HEK293 (cell line): Measurements from ENCODE around the gene CDS1.

Experiments used
- CTCF ChIA-PET: fragments of 350-600 bp; formaldehyde crosslinking; extraction: SDS; loops from one replicate; lab custom pipeline; 2021; ENCODE audit warnings: antibody characterized with exemption; lab: Yijun Ruan, JAX
- POLR2A ChIA-PET: fragments of 300-600 bp; formaldehyde crosslinking; extraction: SDS; loops from one replicate; lab custom pipeline; 2020; ENCODE audit warnings: antibody characterized with exemption, inconsistent platforms; lab: Yijun Ruan, JAX
- H3K27ac ChIP-seq: fragments of 200-500 bp; sonication (Bioruptor generic); 2 replicates; pipeline ENCODE4 v1.5.1; 2014; ENCODE audit warnings: low read depth, low read length, control low read depth, inconsistent platforms; ENCODE audit errors: extremely low read depth
- H3K36me3 ChIP-seq, 2 experiments: fragments of 200-500 bp in 1 of 2; sonication (Bioruptor generic) in 1 of 2; 1 replicate in 1 of 2; 2 replicates in 1 of 2; pipeline ENCODE4 v1.5.1; 2014 to 2017; ENCODE audit warnings: inconsistent platforms in 2 of 2, low read length in 2 of 2; ENCODE audit not compliant: control insufficient read depth in 2 of 2, insufficient read depth in 1 of 2
- H3K4me1 ChIP-seq: fragments of 200-500 bp; sonication (Bioruptor generic); 2 replicates; pipeline ENCODE4 v1.5.1; 2014; ENCODE audit warnings: mild to moderate bottlenecking, low read length, inconsistent platforms; ENCODE audit not compliant: control insufficient read depth, insufficient read depth
- H3K4me3 ChIP-seq: 2 replicates; pipeline ENCODE4 v1.5.1; 2011; ENCODE audit warnings: low read depth, mild to moderate bottlenecking, control low read depth, low read length, moderate library complexity
- H3K9me3 ChIP-seq: fragments of 200-500 bp; sonication (Bioruptor generic); 2 replicates; pipeline ENCODE4 v1.5.1; 2014; ENCODE audit warnings: low read depth, low read length, inconsistent platforms; ENCODE audit not compliant: control insufficient read depth, insufficient read depth
- FEZF1 ChIP-seq: fragments of 450-650 bp; formaldehyde crosslinking; IDR thresholded peaks from 2 replicates; pipeline ENCODE4 v1.5.1; 2016; ENCODE audit warnings: missing biosample characterization, missing genetic modification characterization
- KLF10 ChIP-seq: fragments of 450-650 bp; IDR thresholded peaks from 2 replicates; pipeline ENCODE4 v1.5.1; 2018; ENCODE audit warnings: missing biosample characterization, mild to moderate bottlenecking, missing genetic modification characterization
- KLF16 ChIP-seq: fragments of 450-650 bp; formaldehyde crosslinking; IDR thresholded peaks from 2 replicates; pipeline ENCODE4 v1.5.1; 2017; ENCODE audit warnings: missing biosample characterization, missing genetic modification characterization
- KLF9 ChIP-seq: fragments of 450-650 bp; formaldehyde crosslinking; IDR thresholded peaks from 2 replicates; pipeline ENCODE4 v1.5.1; 2016; ENCODE audit warnings: missing biosample characterization, missing genetic modification characterization, low read depth
- OSR2 ChIP-seq: fragments of 450-650 bp; formaldehyde crosslinking; IDR thresholded peaks from 2 replicates; pipeline ENCODE4 v1.5.1; 2016; ENCODE audit warnings: missing biosample characterization, missing genetic modification characterization
- SP7 ChIP-seq: fragments of 450-650 bp; formaldehyde crosslinking; IDR thresholded peaks from 2 replicates; pipeline ENCODE4 v1.5.1; 2016; ENCODE audit warnings: missing biosample characterization, missing genetic modification characterization
- TRIM28 ChIP-seq: IDR thresholded peaks from 2 replicates; pipeline ENCODE4 v1.6.1; 2011; ENCODE audit warnings: low read length, control low read depth, borderline replicate concordance
- YY1 ChIP-seq: fragments of 450-650 bp; formaldehyde crosslinking; IDR thresholded peaks from 2 replicates; pipeline ENCODE4 v1.5.1; 2018; ENCODE audit warnings: missing biosample characterization, missing genetic modification characterization
- ZBTB21 ChIP-seq: fragments of 450-650 bp; formaldehyde crosslinking; IDR thresholded peaks from 2 replicates; pipeline ENCODE4 v1.5.1; 2017; ENCODE audit warnings: missing biosample characterization, missing genetic modification characterization
- ZFP3 ChIP-seq: fragments of 450-650 bp; formaldehyde crosslinking; IDR thresholded peaks from 2 replicates; pipeline ENCODE4 v1.5.1; 2016; ENCODE audit warnings: low read depth, missing biosample characterization, missing genetic modification characterization
- ZNF133 ChIP-seq: fragments of 450-650 bp; formaldehyde crosslinking; IDR thresholded peaks from 2 replicates; pipeline ENCODE4 v1.5.1; 2016; ENCODE audit warnings: missing biosample characterization, missing genetic modification characterization
- ZNF155 ChIP-seq: fragments of 450-650 bp; formaldehyde crosslinking; IDR thresholded peaks from 2 replicates; pipeline ENCODE4 v1.5.1; 2016; ENCODE audit warnings: missing biosample characterization, missing genetic modification characterization
- ZNF175 ChIP-seq: fragments of 450-650 bp; formaldehyde crosslinking; IDR thresholded peaks from 2 replicates; pipeline ENCODE4 v1.5.1; 2016; ENCODE audit warnings: missing biosample characterization, missing genetic modification characterization
- ZNF214 ChIP-seq: fragments of 450-650 bp; formaldehyde crosslinking; IDR thresholded peaks from 2 replicates; pipeline ENCODE4 v1.5.1; 2017; ENCODE audit warnings: missing biosample characterization, mild to moderate bottlenecking, missing genetic modification characterization, borderline replicate concordance
- ZNF266 ChIP-seq: fragments of 450-650 bp; formaldehyde crosslinking; IDR thresholded peaks from 2 replicates; pipeline ENCODE4 v1.5.1; 2016; ENCODE audit warnings: missing biosample characterization, missing genetic modification characterization, low read depth
- ZNF274 ChIP-seq, 2 experiments: fragments of 200-500 bp in 1 of 2; fragments of 450-650 bp in 1 of 2; sonication (Bioruptor generic) in 1 of 2; formaldehyde crosslinking in 1 of 2; IDR thresholded peaks; 2 replicates each; pipeline versions ENCODE4 v1.5.1 to v1.6.1; 2014 to 2016; ENCODE audit warnings: borderline replicate concordance in 1 of 2, inconsistent platforms in 1 of 2, low read length in 1 of 2, missing biosample characterization in 1 of 2, missing genetic modification characterization in 1 of 2
- ZNF37A ChIP-seq: fragments of 450-650 bp; IDR thresholded peaks from 2 replicates; pipeline ENCODE4 v1.5.1; 2018; ENCODE audit warnings: missing biosample characterization, missing genetic modification characterization
- ZNF48 ChIP-seq: fragments of 450-650 bp; formaldehyde crosslinking; IDR thresholded peaks from 2 replicates; pipeline ENCODE4 v1.5.1; 2016; ENCODE audit warnings: missing biosample characterization, missing genetic modification characterization
- ZNF501 ChIP-seq: fragments of 450-650 bp; formaldehyde crosslinking; IDR thresholded peaks from 2 replicates; pipeline ENCODE4 v1.5.1; 2016; ENCODE audit warnings: missing biosample characterization, missing genetic modification characterization
- ZNF548 ChIP-seq: fragments of 450-650 bp; formaldehyde crosslinking; IDR thresholded peaks from 2 replicates; pipeline ENCODE4 v1.5.1; 2016; ENCODE audit warnings: missing biosample characterization, missing genetic modification characterization
- ZNF549 ChIP-seq: fragments of 450-650 bp; IDR thresholded peaks from 2 replicates; pipeline ENCODE4 v1.5.1; 2018; ENCODE audit warnings: missing biosample characterization, missing genetic modification characterization, mild to moderate bottlenecking, inconsistent platforms, moderate library complexity
- ZNF600 ChIP-seq: fragments of 450-650 bp; formaldehyde crosslinking; IDR thresholded peaks from 2 replicates; pipeline ENCODE4 v1.5.1; 2016; ENCODE audit warnings: missing biosample characterization, missing genetic modification characterization
- ZNF623 ChIP-seq: fragments of 450-650 bp; formaldehyde crosslinking; IDR thresholded peaks from 2 replicates; pipeline ENCODE4 v1.5.1; 2016; ENCODE audit warnings: missing biosample characterization, missing genetic modification characterization
- ZNF747 ChIP-seq: fragments of 450-650 bp; formaldehyde crosslinking; IDR thresholded peaks from 2 replicates; pipeline ENCODE4 v1.5.1; 2016; ENCODE audit warnings: missing biosample characterization, missing genetic modification characterization
- ZNF76 ChIP-seq: fragments of 450-650 bp; formaldehyde crosslinking; IDR thresholded peaks from 2 replicates; pipeline ENCODE4; 2016; ENCODE audit warnings: low read depth, missing biosample characterization, missing genetic modification characterization, borderline replicate concordance
- ZNF768 ChIP-seq: fragments of 450-650 bp; formaldehyde crosslinking; IDR thresholded peaks from 2 replicates; pipeline ENCODE4 v1.5.1; 2018; ENCODE audit warnings: missing biosample characterization, mild to moderate bottlenecking, missing genetic modification characterization
- ZNF791 ChIP-seq: fragments of 450-650 bp; formaldehyde crosslinking; IDR thresholded peaks from 2 replicates; pipeline ENCODE4 v1.5.1; 2016; ENCODE audit warnings: missing biosample characterization, missing genetic modification characterization
- ZXDB ChIP-seq: fragments of 450-650 bp; formaldehyde crosslinking; IDR thresholded peaks from 2 replicates; pipeline ENCODE4 v1.5.1; 2016; ENCODE audit warnings: missing biosample characterization, missing genetic modification characterization
- TF ChIP-seq, protein P1 (sequence below): fragments of 450-650 bp; formaldehyde crosslinking; IDR thresholded peaks from 2 replicates; pipeline ENCODE4 v1.5.1; 2016; ENCODE audit warnings: missing biosample characterization, missing genetic modification characterization
- TF ChIP-seq, protein P2 (sequence below): fragments of 450-650 bp; IDR thresholded peaks from 2 replicates; pipeline ENCODE4 v1.5.1; 2018; ENCODE audit warnings: missing biosample characterization, missing genetic modification characterization
- TF ChIP-seq, protein P3 (sequence below): fragments of 450-650 bp; formaldehyde crosslinking; IDR thresholded peaks from 2 replicates; pipeline ENCODE4 v1.5.1; 2016; ENCODE audit warnings: missing biosample characterization, missing genetic modification characterization

Gene CDS1

DNA sequence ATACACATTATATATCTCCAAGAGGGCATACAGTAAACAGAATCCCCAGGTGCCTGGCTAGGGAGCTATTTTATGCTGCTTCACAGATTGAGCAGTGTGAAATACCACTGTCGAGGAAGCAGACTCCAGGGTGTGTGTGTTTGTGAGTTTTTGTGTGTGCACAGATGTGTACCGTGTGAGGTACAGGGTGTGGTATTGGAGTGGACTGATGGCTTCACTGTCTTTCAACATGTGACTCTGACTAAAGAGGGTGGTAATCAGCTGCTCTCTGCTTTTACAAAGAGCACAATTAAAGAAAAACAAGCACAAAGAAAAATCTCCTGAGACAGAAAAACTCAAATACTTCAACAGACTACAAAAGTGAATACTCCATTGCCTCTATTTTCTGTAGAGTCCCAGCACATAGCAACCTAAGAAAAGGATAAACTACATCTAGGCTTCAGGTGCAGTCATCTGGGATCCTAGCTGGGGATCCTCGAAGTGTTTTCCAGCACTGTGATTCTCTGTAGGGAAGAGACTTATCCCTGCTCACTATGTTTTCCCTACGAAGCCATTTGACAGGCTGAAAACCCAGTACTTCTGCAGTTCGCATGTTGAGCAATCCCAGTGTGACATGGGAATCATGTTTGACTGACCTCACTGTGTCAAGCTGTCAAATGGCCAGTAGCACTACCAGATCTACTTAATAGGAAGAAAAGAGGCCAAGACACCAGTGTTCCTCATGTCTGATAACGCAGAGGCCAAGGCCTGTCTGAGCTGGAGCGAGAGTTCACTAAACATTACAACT, 100.3 kb downstream of the CDS1 start:
- TF ChIP-seq, protein P1, sequence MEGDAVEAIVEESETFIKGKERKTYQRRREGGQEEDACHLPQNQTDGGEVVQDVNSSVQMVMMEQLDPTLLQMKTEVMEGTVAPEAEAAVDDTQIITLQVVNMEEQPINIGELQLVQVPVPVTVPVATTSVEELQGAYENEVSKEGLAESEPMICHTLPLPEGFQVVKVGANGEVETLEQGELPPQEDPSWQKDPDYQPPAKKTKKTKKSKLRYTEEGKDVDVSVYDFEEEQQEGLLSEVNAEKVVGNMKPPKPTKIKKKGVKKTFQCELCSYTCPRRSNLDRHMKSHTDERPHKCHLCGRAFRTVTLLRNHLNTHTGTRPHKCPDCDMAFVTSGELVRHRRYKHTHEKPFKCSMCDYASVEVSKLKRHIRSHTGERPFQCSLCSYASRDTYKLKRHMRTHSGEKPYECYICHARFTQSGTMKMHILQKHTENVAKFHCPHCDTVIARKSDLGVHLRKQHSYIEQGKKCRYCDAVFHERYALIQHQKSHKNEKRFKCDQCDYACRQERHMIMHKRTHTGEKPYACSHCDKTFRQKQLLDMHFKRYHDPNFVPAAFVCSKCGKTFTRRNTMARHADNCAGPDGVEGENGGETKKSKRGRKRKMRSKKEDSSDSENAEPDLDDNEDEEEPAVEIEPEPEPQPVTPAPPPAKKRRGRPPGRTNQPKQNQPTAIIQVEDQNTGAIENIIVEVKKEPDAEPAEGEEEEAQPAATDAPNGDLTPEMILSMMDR (tag by site-specific recombination), result no peak
- TF ChIP-seq KLF9 (tag by site-specific recombination) (no peak), ZNF133 (tag by site-specific recombination) (no peak), SP7 (tag by site-specific recombination) (no peak), ZNF791 (tag by site-specific recombination) (no peak), ZNF76 (no peak), ZNF266 (tag by site-specific recombination) (no peak), ZNF274 (IDR thresholded peaks at IDR 0.05; ENCODE audit: low read length) (no peak), ZNF274 (tag by site-specific recombination; IDR thresholded peaks at IDR 0.05; ENCODE audit: borderline replicate concordance) (no peak), ZNF214 (no peak), KLF10 (no peak), ZXDB (tag by site-specific recombination) (no peak)
- TF ChIP-seq, protein P2, sequence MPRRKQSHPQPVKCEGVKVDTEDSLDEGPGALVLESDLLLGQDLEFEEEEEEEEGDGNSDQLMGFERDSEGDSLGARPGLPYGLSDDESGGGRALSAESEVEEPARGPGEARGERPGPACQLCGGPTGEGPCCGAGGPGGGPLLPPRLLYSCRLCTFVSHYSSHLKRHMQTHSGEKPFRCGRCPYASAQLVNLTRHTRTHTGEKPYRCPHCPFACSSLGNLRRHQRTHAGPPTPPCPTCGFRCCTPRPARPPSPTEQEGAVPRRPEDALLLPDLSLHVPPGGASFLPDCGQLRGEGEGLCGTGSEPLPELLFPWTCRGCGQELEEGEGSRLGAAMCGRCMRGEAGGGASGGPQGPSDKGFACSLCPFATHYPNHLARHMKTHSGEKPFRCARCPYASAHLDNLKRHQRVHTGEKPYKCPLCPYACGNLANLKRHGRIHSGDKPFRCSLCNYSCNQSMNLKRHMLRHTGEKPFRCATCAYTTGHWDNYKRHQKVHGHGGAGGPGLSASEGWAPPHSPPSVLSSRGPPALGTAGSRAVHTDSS (tag by site-specific recombination), result no peak
- no peaks in the 10 kb centered on the region for H3K9me3 ChIP-seq
- H3K36me3 ChIP-seq, result peaks cover 8 to 79% of the 10 kb centered on the region in 2 experiments; a peak in 2 of 3 replicates
- no peak overlapping the region for H3K27ac ChIP-seq
- no peak overlapping the region for H3K4me3 ChIP-seq
- ChIA-PET CTCF (no interaction called here), POLR2A (no interaction called here)
- H3K4me1 ChIP-seq, result no peaks in the 10 kb centered on the region

DNA sequence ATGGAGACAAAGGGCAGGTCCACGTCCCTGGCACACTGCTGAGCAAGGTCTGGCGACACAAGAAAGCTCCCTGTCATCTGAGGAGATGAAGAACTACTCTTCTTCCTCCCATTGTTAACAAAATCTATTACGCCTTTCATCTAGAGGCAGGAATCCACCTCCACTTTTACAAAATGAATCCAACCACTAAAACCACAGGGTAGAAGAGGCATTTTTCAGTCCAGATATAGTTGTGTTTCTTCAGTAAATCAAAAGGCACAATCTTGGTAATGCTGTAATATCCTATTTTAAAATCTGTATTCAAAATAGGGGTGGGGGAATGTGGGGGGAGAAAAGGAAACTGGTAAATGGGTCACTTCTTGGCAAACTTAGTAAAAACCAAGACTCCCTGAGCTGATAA, 101.4 kb downstream of the CDS1 start:
- Histone ChIP-seq H3K36me3 (peaks cover 8 to 76% of the 10 kb centered on the region in 2 experiments; a peak in 2 of 3 replicates), H3K4me1 (no peaks in the 10 kb centered on the region), H3K4me3 (no peak overlapping the region), H3K9me3 (no peaks in the 10 kb centered on the region), H3K27ac (no peak overlapping the region)
- POLR2A ChIA-PET, result no interaction called here
- TF ChIP-seq ZNF548, result no peak
- TF ChIP-seq ZNF623 (tag by site-specific recombination), result no peak
- TF ChIP-seq YY1 (tag by site-specific recombination), result no peak
- no peak for TF ChIP-seq ZNF155 (tag by site-specific recombination)
- no peak for TF ChIP-seq ZNF549
- TF ChIP-seq, all 188 proteins: peak for 0
- CTCF ChIA-PET, result no interaction called here

DNA sequence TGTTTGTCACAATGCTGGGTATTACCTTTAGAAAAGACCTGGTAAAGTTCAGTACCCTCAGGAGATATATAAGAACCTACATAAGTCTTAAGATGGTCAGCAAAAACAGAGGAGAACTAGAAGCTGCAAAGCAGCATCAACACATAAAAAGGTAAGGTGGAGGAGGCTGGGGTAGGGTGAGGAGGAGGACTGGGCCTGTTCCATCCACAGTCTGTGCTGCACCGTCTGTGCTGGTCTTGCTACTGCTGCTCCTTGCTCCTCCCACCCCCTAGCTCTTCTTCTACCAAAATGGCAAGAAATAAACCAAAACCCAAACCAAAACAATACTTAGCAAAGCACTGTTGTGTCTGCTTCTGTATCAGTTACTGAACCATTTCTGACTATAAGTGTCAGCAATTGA, 102.2 kb downstream of the CDS1 start:
- CTCF ChIA-PET, result no interaction called here
- peaks cover 8 to 77% of the 10 kb centered on the region in 2 experiments for H3K36me3 ChIP-seq
- no peaks in the 10 kb centered on the region for H3K9me3 ChIP-seq
- POLR2A ChIA-PET, result no interaction called here
- H3K4me3 ChIP-seq, result no peak overlapping the region
- no peak overlapping the region for H3K27ac ChIP-seq
- H3K4me1 ChIP-seq, result no peaks in the 10 kb centered on the region
- TF ChIP-seq OSR2, result no peak
- TF ChIP-seq, protein P3, sequence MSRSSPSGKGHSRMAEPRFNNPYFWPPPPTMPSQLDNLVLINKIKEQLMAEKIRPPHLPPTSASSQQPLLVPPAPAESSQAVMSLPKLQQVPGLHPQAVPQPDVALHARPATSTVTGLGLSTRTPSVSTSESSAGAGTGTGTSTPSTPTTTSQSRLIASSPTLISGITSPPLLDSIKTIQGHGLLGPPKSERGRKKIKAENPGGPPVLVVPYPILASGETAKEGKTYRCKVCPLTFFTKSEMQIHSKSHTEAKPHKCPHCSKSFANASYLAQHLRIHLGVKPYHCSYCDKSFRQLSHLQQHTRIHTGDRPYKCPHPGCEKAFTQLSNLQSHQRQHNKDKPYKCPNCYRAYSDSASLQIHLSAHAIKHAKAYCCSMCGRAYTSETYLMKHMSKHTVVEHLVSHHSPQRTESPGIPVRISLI (tag by site-specific recombination), result no peak
- TF ChIP-seq TRIM28, result no peak
- no peak for TF ChIP-seq ZNF48 (tag by site-specific recombination)
- no peak for TF ChIP-seq ZNF175 (tag by site-specific recombination)
- no peak for TF ChIP-seq ZBTB21 (tag by site-specific recombination)
- TF ChIP-seq KLF9 (tag by site-specific recombination), result no peak
- TF ChIP-seq ZNF768 (tag by site-specific recombination), result no peak
- no peak for TF ChIP-seq FEZF1 (tag by site-specific recombination)
- TF ChIP-seq KLF16, result no peak
- TF ChIP-seq ZNF747 (tag by site-specific recombination), result no peak
- no peak for TF ChIP-seq ZNF501
- no peak for TF ChIP-seq ZNF37A (tag by site-specific recombination)
- TF ChIP-seq ZFP3 (tag by site-specific recombination), result no peak
- TF ChIP-seq ZNF600 (tag by site-specific recombination), result no peak
